Measurements from ENCODE around the gene ALDOB.
"Not testable (repeated sequence)": the region's sequence is repeated elsewhere in the genome, so short reads cannot be mapped to it uniquely, and the experiment has no call there.

The ALDOB gene

DNA sequence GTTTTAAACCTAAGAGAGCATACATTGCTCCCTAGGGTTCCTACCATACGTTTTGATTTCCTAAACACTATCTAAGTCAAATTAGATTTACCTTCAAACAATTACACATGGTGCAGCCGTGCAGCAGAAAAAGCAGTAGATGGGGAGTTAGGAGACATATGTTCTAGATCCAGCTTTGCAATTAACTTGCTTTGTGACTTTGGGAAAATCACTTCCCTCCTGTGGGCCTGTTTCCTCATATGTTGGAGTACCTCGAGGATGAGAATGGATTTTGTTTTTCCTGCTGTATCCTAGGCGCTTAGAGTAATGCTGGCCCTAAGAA lies 37.9 kb downstream of the ALDOB start:
- peak overlapping the region; percentile 86 for H3K4me3 ChIP-seq (ENCODE audit: low read depth, low read length)
- no peak for DNase-seq (ENCODE audit: low read depth)
- TF ChIP-seq, protein P1, sequence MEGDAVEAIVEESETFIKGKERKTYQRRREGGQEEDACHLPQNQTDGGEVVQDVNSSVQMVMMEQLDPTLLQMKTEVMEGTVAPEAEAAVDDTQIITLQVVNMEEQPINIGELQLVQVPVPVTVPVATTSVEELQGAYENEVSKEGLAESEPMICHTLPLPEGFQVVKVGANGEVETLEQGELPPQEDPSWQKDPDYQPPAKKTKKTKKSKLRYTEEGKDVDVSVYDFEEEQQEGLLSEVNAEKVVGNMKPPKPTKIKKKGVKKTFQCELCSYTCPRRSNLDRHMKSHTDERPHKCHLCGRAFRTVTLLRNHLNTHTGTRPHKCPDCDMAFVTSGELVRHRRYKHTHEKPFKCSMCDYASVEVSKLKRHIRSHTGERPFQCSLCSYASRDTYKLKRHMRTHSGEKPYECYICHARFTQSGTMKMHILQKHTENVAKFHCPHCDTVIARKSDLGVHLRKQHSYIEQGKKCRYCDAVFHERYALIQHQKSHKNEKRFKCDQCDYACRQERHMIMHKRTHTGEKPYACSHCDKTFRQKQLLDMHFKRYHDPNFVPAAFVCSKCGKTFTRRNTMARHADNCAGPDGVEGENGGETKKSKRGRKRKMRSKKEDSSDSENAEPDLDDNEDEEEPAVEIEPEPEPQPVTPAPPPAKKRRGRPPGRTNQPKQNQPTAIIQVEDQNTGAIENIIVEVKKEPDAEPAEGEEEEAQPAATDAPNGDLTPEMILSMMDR (conservative IDR thresholded peaks at IDR 0.05; ENCODE audit: low read depth, low read length): no peak

DNA sequence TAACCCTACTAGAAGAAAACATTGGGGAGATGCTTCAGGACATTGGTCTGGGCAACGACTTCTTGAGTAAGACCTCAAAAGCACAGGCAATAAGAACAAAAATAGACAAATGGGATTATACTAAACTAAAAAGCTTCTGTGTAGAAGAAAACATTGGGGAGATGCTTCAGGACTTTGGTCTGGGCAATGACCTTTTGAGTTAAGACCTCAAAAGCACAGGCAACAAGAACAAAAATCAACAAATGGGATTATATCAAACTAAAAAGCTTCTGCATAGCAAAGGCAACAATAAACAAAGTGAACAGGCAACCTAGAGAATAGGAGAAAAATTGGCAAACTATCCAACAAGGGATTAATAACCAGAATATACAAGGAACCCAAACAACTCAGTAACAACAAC lies 40.9 kb downstream of the ALDOB start:
- DNase-seq (ENCODE audit: low read depth): no peak
- TF ChIP-seq, protein P1 (conservative IDR thresholded peaks at IDR 0.05; ENCODE audit: low read depth, low read length): no peak
- no peak overlapping the region for H3K4me3 ChIP-seq (ENCODE audit: low read depth, low read length)

DNA sequence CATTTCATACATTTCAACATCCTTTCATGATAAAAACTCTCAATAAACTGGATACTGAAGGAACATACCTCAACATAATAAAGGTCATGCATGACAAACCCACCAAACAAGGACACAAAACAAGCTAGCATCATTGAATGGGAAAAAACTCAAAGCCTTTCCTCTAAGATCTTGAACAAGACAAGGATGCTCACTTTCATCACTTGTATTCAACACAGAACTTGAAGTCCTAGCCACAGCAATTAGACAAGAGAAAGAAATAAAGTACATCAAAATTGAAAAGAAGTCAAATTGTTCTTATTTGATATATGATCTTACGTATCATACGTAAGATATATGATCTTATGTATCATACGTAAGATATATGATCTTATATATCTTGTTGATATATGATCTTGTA lies 42.4 kb downstream of the ALDOB start:
- TF ChIP-seq, protein P1 (conservative IDR thresholded peaks at IDR 0.05; ENCODE audit: low read depth, low read length): no peak
- H3K4me3 ChIP-seq (ENCODE audit: low read depth, low read length): no peak overlapping the region
- DNase-seq (ENCODE audit: low read depth): no peak

DNA sequence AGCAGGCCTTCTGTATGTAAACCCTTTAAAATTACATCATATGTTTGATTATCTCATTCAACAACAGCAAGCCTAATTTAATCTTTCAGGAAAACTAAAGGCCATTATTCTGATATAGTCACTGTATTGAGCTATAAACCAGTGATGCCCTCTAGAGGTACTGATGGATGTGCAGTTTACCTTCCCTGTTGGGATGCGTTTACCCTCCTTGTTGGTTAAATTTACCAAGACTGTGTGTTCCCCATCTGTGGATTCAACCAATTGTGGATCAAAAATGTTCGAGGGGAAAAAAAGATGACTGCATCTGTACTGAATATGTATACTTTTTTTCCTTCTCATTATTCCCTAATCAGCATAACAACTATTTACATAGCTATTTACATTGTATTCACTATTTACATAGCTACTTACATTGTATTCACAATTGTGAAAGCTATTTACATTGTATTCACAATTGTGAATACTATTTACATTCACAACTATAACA lies 47.0 kb downstream of the ALDOB start:
- TF ChIP-seq, protein P1 (conservative IDR thresholded peaks at IDR 0.05; ENCODE audit: low read depth, low read length): peak; percentile 59
- no peak overlapping the region for H3K4me3 ChIP-seq (ENCODE audit: low read depth, low read length)
- peak; percentile 30 for DNase-seq (ENCODE audit: low read depth)

DNA sequence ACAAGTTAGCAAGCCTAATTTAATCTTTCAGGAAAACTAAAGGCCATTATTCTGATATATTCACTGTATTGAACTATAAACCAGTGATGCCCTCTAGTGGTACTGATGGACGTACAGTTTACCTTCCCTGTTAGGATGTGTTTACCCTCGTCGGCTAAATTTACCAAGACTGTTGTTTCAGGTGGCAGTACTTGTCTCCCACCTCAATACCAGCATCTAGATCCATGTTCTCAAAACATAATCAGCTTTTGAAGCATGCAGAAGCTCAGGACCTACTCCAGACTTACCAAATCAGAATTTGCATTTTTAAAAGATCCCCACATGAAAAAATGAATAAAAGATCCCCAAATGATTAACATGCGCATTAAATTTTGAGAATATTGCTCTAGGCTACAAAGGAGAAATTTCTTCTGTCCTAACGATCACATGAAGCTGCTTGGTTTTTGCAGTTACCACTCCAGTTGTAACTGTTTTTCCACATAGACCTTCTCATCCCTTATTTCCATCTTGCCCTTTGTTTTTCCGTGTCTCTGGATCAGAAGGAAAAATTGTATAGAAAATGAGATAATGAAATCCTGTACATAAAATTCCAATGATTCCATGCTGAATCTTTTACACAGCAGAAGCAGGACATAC lies 47.6 kb downstream of the ALDOB start:
- DNase-seq (ENCODE audit: low read depth): peak; percentile 74
- no peak overlapping the region for H3K4me3 ChIP-seq (ENCODE audit: low read depth, low read length)
- TF ChIP-seq, protein P1 (conservative IDR thresholded peaks at IDR 0.05; ENCODE audit: low read depth, low read length): peak; percentile 72

DNA sequence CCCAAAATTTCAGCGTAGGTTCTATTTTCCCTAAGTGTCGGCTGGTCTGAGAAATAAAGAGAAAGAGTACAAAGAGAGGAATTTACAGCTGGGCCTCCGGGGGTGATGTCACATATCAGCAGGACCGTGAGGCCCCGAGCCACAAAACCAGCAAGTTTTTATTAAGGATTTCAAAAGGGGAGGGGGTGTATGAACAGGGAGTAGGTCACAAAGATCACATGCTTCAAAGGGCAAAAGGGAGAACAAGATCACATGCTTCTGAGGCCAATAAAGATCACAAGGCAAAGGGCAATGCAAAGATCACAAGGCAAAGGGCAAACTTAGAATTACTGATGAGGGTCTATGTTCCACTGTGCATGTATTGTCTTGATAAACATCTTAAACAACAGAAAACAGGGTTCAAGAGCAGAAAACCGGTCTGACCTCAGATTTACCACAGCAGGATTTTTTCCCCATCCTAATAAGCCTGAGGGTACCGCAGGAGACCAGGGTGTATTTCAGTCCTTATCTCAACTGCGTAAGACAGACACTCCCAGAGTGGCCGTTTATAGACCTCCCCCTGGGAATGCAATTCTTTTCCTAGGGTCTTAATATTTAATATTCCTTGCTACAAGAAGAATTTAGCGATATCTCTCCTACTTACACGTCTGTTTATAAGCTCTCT lies 50.6 kb downstream of the ALDOB start, which contains the start of gene BAAT:
TSS of gene BAAT (minus strand) at position 134 of the 664 bp plus-strand sequence. CDS start 13,602 bp downstream, outside the sequence.
- DNase-seq (ENCODE audit: low read depth); H3K4me3 ChIP-seq (ENCODE audit: low read depth, low read length): not testable (repeated sequence)

DNA sequence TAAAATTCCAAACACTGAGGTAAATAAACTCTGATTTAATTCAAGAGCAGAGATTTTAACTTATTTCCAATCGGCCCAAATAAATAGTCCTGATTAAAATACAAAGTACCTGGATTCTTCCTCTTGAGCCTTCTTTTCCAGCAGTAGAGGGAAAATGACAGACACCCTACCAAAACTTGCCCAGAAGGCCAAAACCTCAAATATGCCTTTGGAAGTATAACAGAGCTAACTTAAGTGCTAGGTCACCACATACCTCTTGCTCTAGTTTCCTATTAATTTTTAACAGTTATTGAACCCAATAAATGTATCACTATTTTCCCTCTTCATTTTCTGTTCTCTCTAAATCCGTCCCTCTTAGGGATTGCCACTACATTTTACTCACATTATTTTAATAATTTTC lies 52.2 kb downstream of the ALDOB start:
- DNase-seq (ENCODE audit: low read depth): no peak
- no peak overlapping the region for H3K4me3 ChIP-seq (ENCODE audit: low read depth, low read length)
- TF ChIP-seq, protein P1 (conservative IDR thresholded peaks at IDR 0.05; ENCODE audit: low read depth, low read length): no peak

All from choroid plexus epithelial cell (primary cell).